ENCODE data around the gene BBOF1. TPM values are rescaled to one million over a fixed set of nuclear protein-coding genes. Genes with fewer than 3 reads are reported as not detected.

The BBOF1 gene
- total and polyA plus RNA-seq, 4 donors: 1.0 to 2.8 (median 2.1) TPM

DNA sequence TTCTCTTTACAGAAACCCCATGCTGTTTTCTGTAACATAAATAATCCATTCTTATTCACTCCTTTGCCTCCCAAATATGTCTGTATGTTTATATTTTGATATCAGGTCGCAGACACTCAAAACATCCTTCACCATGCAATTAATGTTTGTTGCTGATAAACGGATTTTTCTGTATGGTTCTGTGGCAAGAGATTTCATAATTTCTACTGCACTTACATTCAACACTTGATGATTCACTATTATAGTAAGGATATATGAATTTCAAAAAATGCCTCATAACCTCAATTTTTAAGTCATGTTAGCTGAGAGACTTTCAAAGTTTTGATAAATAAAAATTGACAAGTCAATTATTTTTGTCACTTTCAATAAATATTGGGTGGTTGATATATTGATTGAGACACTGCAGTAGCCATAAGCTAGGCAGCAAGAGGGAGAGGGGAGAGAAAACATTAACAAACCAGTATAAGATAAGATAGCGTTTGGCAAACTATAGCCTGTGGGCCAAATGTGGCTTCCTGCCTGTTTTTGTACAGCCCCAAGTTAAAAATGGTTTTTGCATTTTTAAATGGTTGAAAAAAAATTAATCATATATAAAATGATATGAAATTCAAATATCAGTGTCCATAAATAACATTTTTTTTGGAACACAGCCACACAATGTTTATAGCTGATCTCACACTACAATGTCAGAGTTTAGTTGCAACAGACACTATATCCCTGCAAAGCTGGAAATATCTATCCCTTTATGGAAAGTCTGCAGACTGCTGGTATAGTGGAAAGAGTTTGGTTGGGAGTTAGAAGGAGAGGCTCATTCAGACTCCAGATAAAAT, 46.8 kb downstream of the BBOF1 start:
- Histone ChIP-seq H3K27ac (ENCODE audit: low read depth in 1 of 2, low read length in 2 of 2) (no peak overlapping the region), H3K9me3 (ENCODE audit: control insufficient read depth in 4 of 4, low read length in 3 of 4) (no peaks in the 10 kb centered on the region), H3K27me3 (ENCODE audit: control insufficient read depth in 4 of 4, insufficient read depth in 4 of 4, low read length in 3 of 4) (no peaks in the 10 kb centered on the region), H3K36me3 (ENCODE audit: control insufficient read depth in 4 of 4, insufficient read depth in 3 of 4, low read depth in 1 of 4, low read length in 3 of 4) (peaks cover 4 to 61% (median 48%) of the 10 kb centered on the region in 4 donors), H3K4me3 (ENCODE audit: low read depth in 1 of 3, low read length in 3 of 3) (no peak overlapping the region), H3K4me1 (ENCODE audit: control insufficient read depth in 4 of 4, insufficient read depth in 4 of 4, low read length in 3 of 4) (peaks cover 0 to 5% (median 3%) of the 10 kb centered on the region in 4 donors), H3K9ac (ENCODE audit: low read depth in 1 of 2, low read length in 2 of 2) (no peak overlapping the region)
- DNase-seq (ENCODE audit: low spot score): no peak
- TF ChIP-seq TAF1 (conservative IDR thresholded peaks at IDR 0.05): no peak
- TF ChIP-seq, protein P1, sequence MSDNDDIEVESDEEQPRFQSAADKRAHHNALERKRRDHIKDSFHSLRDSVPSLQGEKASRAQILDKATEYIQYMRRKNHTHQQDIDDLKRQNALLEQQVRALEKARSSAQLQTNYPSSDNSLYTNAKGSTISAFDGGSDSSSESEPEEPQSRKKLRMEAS (IDR thresholded peaks at IDR 0.05): no peak
- TF ChIP-seq ATF3 (IDR thresholded peaks at IDR 0.05): no peak
- TF ChIP-seq, protein P2, sequence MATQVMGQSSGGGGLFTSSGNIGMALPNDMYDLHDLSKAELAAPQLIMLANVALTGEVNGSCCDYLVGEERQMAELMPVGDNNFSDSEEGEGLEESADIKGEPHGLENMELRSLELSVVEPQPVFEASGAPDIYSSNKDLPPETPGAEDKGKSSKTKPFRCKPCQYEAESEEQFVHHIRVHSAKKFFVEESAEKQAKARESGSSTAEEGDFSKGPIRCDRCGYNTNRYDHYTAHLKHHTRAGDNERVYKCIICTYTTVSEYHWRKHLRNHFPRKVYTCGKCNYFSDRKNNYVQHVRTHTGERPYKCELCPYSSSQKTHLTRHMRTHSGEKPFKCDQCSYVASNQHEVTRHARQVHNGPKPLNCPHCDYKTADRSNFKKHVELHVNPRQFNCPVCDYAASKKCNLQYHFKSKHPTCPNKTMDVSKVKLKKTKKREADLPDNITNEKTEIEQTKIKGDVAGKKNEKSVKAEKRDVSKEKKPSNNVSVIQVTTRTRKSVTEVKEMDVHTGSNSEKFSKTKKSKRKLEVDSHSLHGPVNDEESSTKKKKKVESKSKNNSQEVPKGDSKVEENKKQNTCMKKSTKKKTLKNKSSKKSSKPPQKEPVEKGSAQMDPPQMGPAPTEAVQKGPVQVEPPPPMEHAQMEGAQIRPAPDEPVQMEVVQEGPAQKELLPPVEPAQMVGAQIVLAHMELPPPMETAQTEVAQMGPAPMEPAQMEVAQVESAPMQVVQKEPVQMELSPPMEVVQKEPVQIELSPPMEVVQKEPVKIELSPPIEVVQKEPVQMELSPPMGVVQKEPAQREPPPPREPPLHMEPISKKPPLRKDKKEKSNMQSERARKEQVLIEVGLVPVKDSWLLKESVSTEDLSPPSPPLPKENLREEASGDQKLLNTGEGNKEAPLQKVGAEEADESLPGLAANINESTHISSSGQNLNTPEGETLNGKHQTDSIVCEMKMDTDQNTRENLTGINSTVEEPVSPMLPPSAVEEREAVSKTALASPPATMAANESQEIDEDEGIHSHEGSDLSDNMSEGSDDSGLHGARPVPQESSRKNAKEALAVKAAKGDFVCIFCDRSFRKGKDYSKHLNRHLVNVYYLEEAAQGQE (IDR thresholded peaks at IDR 0.05): no peak
- no peak for TF ChIP-seq EGR1 (IDR thresholded peaks at IDR 0.05; ENCODE audit: low read depth in 2 of 2)
- no peak for TF ChIP-seq HNF4A (conservative IDR thresholded peaks at IDR 0.05)
- TF ChIP-seq ZBTB33 (IDR thresholded peaks at IDR 0.05): no peak
- no peak for TF ChIP-seq RAD21 (IDR thresholded peaks at IDR 0.05)
- no peak for TF ChIP-seq YY1 (IDR thresholded peaks at IDR 0.05)
- no peak for TF ChIP-seq CTCF (IDR thresholded peaks at IDR 0.05; ENCODE audit: low read depth, low read length, missing input control)
- no peak for TF ChIP-seq FOXA1 (IDR thresholded peaks at IDR 0.05)
- WGBS: 66% methylated on average over 3 of the region's 3 CpGs

- no peaks in the 10 kb centered on the region for H3K27me3 ChIP-seq (ENCODE audit: control insufficient read depth in 4 of 4, insufficient read depth in 4 of 4, low read length in 3 of 4)
- H3K4me1 ChIP-seq (ENCODE audit: control insufficient read depth in 4 of 4, insufficient read depth in 4 of 4, low read length in 3 of 4): peaks cover 3 to 19% (median 17%) of the 10 kb centered on the region in 4 donors
- no peak overlapping the region for H3K27ac ChIP-seq (ENCODE audit: low read depth in 1 of 2, low read length in 2 of 2)
- H3K9me3 ChIP-seq (ENCODE audit: control insufficient read depth in 4 of 4, low read length in 3 of 4): no peaks in the 10 kb centered on the region
- DNase-seq (ENCODE audit: low spot score): no peak
- no peak overlapping the region for H3K9ac ChIP-seq (ENCODE audit: low read depth in 1 of 2, low read length in 2 of 2)
- no peak overlapping the region for H3K4me3 ChIP-seq (ENCODE audit: low read depth in 1 of 3, low read length in 3 of 3)
- H3K36me3 ChIP-seq (ENCODE audit: control insufficient read depth in 4 of 4, insufficient read depth in 3 of 4, low read depth in 1 of 4, low read length in 3 of 4): peaks cover 0 to 17% (median 10%) of the 10 kb centered on the region in 4 donors
- no peak for TF ChIP-seq TAF1 (conservative IDR thresholded peaks at IDR 0.05)
- no peak for TF ChIP-seq HNF4A (conservative IDR thresholded peaks at IDR 0.05)
- no peak for TF ChIP-seq RXRA (IDR thresholded peaks at IDR 0.05)
- TF ChIP-seq YY1 (IDR thresholded peaks at IDR 0.05): no peak
- TF ChIP-seq GABPA (IDR thresholded peaks at IDR 0.05 in 1 of 2, conservative IDR thresholded peaks at IDR 0.05 in 1 of 2): no peak
- no peak for TF ChIP-seq HNF4G (IDR thresholded peaks at IDR 0.05)
- TF ChIP-seq, protein P1 (IDR thresholded peaks at IDR 0.05): no peak
- 89% methylated on average over 1 of the region's 1 CpG for WGBS
These were observed 58.3 kb downstream of the BBOF1 start for GRCh38 chr14:74077401-74077800.

Measured in liver (tissue), 9 donors.